Measurements from ENCODE around the gene S100P.

DNA sequence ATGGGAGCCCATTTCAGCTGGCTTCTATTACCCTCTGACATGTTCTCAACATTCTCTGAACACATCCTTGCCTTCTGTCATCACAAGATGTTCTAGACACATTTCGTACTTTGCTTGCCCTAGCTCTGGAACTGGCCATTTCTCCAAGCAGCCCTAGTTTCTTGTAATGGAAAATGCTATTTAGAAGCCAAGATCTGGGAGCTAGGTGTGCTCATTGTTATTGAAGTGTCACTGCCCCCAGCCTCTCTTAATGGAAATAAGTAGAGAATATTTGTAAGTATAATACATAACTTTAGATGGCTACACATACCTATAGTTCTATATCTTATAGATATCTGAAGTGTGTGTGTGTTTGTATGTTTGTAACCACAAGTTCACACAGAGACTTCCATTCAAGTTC lies 9.1 kb downstream of the S100P start:
- TF ChIP-seq, protein P1, sequence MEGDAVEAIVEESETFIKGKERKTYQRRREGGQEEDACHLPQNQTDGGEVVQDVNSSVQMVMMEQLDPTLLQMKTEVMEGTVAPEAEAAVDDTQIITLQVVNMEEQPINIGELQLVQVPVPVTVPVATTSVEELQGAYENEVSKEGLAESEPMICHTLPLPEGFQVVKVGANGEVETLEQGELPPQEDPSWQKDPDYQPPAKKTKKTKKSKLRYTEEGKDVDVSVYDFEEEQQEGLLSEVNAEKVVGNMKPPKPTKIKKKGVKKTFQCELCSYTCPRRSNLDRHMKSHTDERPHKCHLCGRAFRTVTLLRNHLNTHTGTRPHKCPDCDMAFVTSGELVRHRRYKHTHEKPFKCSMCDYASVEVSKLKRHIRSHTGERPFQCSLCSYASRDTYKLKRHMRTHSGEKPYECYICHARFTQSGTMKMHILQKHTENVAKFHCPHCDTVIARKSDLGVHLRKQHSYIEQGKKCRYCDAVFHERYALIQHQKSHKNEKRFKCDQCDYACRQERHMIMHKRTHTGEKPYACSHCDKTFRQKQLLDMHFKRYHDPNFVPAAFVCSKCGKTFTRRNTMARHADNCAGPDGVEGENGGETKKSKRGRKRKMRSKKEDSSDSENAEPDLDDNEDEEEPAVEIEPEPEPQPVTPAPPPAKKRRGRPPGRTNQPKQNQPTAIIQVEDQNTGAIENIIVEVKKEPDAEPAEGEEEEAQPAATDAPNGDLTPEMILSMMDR (conservative IDR thresholded peaks at IDR 0.05; ENCODE audit: low read length) = no peak
- no peak for TF ChIP-seq EZH2phosphoT487 (IDR thresholded peaks at IDR 0.05; ENCODE audit: borderline replicate concordance)

Data from Loucy (cell line).